IMR-90 (cell line): ENCODE data around the gene KCNJ18. TPM values are rescaled to one million over a fixed set of nuclear protein-coding genes. Genes with fewer than 3 reads are reported as not detected.

Source experiments
- ATAC-seq: fragments of 200-7000 bp; cut with Tn5 transposase; 2 replicates; pipeline ENCODE4 v1.9.1; 2020; ENCODE audit warnings: low read depth, mild to moderate bottlenecking, moderate library complexity
- BruUV-seq: library from RNA; stranded (reverse); fragments of 400-500 nt; replicated peaks from 2 replicates; lab custom pipeline; 2021; lab: Mats Ljungman, UMichigan
- CTCF ChIA-PET: fragments of 300-600 bp; formaldehyde crosslinking; extraction: SDS; loops from one replicate; lab custom pipeline; 2021; ENCODE audit warnings: antibody characterized with exemption; lab: Yijun Ruan, JAX
- POLR2A ChIA-PET: fragments of 300-600 bp; sonication (Branson Sonifier 250); formaldehyde crosslinking; loops from one replicate; lab custom pipeline; 2022; ENCODE audit warnings: antibody characterized with exemption; ENCODE audit not compliant: unreplicated experiment; lab: Charles Lee
- DNase-seq: peaks from one replicate; pipeline ENCODE4 v3.0.0; 2013
- H2AFZ ChIP-seq: replicated peaks from 2 replicates; pipeline ENCODE3; 2013; ENCODE audit warnings: low read length, mild to moderate bottlenecking; ENCODE audit not compliant: poor library complexity
- H2AK5ac ChIP-seq: 2 replicates; pipeline ENCODE4 v1.6.1; 2013; ENCODE audit warnings: low read depth, low read length, inconsistent platforms
- H2AK9ac ChIP-seq: replicated peaks from 2 replicates; pipeline ENCODE3; 2013; ENCODE audit warnings: mild to moderate bottlenecking, low read depth, low read length, moderate library complexity; ENCODE audit not compliant: poor library complexity
- H2BK120ac ChIP-seq: 2 replicates; pipeline ENCODE4 v1.6.1; 2013; ENCODE audit warnings: low read depth, low read length, inconsistent platforms
- H2BK15ac ChIP-seq: 3 replicates; pipeline ENCODE4 v1.6.1; 2013; ENCODE audit warnings: low read depth, low read length, inconsistent platforms
- H2BK20ac ChIP-seq: 2 replicates; pipeline ENCODE4 v1.6.1; 2013; ENCODE audit warnings: low read depth, mild to moderate bottlenecking, inconsistent platforms, low read length, moderate library complexity
- H2BK5ac ChIP-seq: 2 replicates; pipeline ENCODE4 v1.6.1; 2013; ENCODE audit warnings: mild to moderate bottlenecking, low read depth, low read length, inconsistent platforms; ENCODE audit not compliant: poor library complexity, severe bottlenecking
- H3K14ac ChIP-seq: replicated peaks from 2 replicates; pipeline ENCODE4 v1.6.1; 2013; ENCODE audit warnings: low read depth, low read length, inconsistent platforms
- H3K18ac ChIP-seq: 2 replicates; pipeline ENCODE4 v1.6.1; 2013; ENCODE audit warnings: low read depth, low read length, control low read depth
- H3K23ac ChIP-seq: 2 replicates; pipeline ENCODE4 v1.6.1; 2013; ENCODE audit warnings: low read depth, low read length, inconsistent platforms
- H3K27ac ChIP-seq: 2 replicates; pipeline ENCODE4 v1.5.1; 2013; ENCODE audit warnings: mild to moderate bottlenecking, control low read depth, low read length; ENCODE audit not compliant: insufficient read depth
- H3K27me3 ChIP-seq: 2 replicates; pipeline ENCODE4 v1.6.1; 2013; ENCODE audit warnings: low read length; ENCODE audit not compliant: control insufficient read depth, insufficient read depth
- H3K36me3 ChIP-seq: 2 replicates; pipeline ENCODE4 v1.6.1; 2013; ENCODE audit warnings: low read length, mixed read lengths; ENCODE audit not compliant: control insufficient read depth, insufficient read depth
- H3K4ac ChIP-seq: 2 replicates; pipeline ENCODE4 v1.6.1; 2013; ENCODE audit warnings: low read depth, low read length, inconsistent platforms
- H3K4me1 ChIP-seq: 2 replicates; pipeline ENCODE4 v1.6.1; 2013; ENCODE audit warnings: low read length, mixed read lengths; ENCODE audit not compliant: control insufficient read depth, insufficient read depth
- H3K4me2 ChIP-seq: 2 replicates; pipeline ENCODE4 v1.6.1; 2013; ENCODE audit warnings: low read depth, mild to moderate bottlenecking, control low read depth, low read length, moderate library complexity
- H3K4me3 ChIP-seq: 2 replicates; pipeline ENCODE4 v1.5.1; 2013; ENCODE audit warnings: low read depth, mild to moderate bottlenecking, control low read depth, low read length, moderate library complexity; ENCODE audit not compliant: insufficient read depth
- H3K56ac ChIP-seq: 2 replicates; pipeline ENCODE4 v1.6.1; 2013; ENCODE audit warnings: low read length, inconsistent platforms; ENCODE audit not compliant: insufficient read depth; ENCODE audit errors: extremely low read depth
- H3K79me1 ChIP-seq, 2 experiments: 2 replicates each; pipeline ENCODE4 v1.6.1; 2013; ENCODE audit warnings: low read length in 2 of 2, inconsistent platforms in 1 of 2, low read depth in 1 of 2
- H3K9ac ChIP-seq: 2 replicates; pipeline ENCODE4 v1.6.1; 2013; ENCODE audit warnings: low read depth, low read length, control low read depth
- H3K9me1 ChIP-seq: 2 replicates; pipeline ENCODE4 v1.6.1; 2013; ENCODE audit warnings: low read length, inconsistent platforms; ENCODE audit not compliant: insufficient read depth
- H3K9me3 ChIP-seq: 2 replicates; pipeline ENCODE4 v1.6.1; 2013; ENCODE audit warnings: low read length; ENCODE audit not compliant: control insufficient read depth, insufficient read depth
- H4K20me1 ChIP-seq: 2 replicates; pipeline ENCODE4 v1.6.1; 2013; ENCODE audit warnings: low read length, inconsistent platforms; ENCODE audit not compliant: insufficient read depth
- H4K5ac ChIP-seq: 2 replicates; pipeline ENCODE4 v1.6.1; 2013; ENCODE audit warnings: mild to moderate bottlenecking, low read depth, low read length, control low read depth
- H4K8ac ChIP-seq, 2 experiments: 2 replicates each; pipeline ENCODE4 v1.6.1; 2013; ENCODE audit warnings: low read depth in 2 of 2, low read length in 2 of 2, control low read depth in 1 of 2, inconsistent platforms in 1 of 2
- H4K91ac ChIP-seq: 2 replicates; pipeline ENCODE4 v1.6.1; 2013; ENCODE audit warnings: low read depth, low read length, inconsistent platforms; ENCODE audit not compliant: insufficient read depth
- BHLHE40 ChIP-seq: fragments of 150-350 bp; IDR thresholded peaks from 2 replicates; pipeline ENCODE4 v1.6.1; 2016; ENCODE audit warnings: mild to moderate bottlenecking, low read depth, low read length
- CEBPB ChIP-seq: IDR thresholded peaks from 2 replicates; pipeline ENCODE4 v1.6.1; 2012; ENCODE audit warnings: low read depth, low read length, improper control_type of control experiment
- CHD1 ChIP-seq: IDR thresholded peaks from 2 replicates; pipeline ENCODE4 v1.6.1; 2012; ENCODE audit warnings: low read depth, low read length, improper control_type of control experiment
- FOS ChIP-seq: fragments of 150-350 bp; IDR thresholded peaks from 2 replicates; pipeline ENCODE4 v1.6.1; 2016; ENCODE audit warnings: low read depth, low read length
- MAFK ChIP-seq: IDR thresholded peaks from 2 replicates; pipeline ENCODE4 v1.6.1; 2012; ENCODE audit warnings: low read depth, low read length, improper control_type of control experiment
- MAZ ChIP-seq: IDR thresholded peaks from 2 replicates; pipeline ENCODE4 v1.6.1; 2012; ENCODE audit warnings: low read depth, mild to moderate bottlenecking, low read length, improper control_type of control experiment, moderate library complexity, borderline replicate concordance
- MXI1 ChIP-seq: IDR thresholded peaks from 2 replicates; pipeline ENCODE4 v1.6.1; 2012; ENCODE audit warnings: low read depth, mild to moderate bottlenecking, low read length, moderate library complexity, borderline replicate concordance
- NFE2L2 ChIP-seq: fragments of 150-350 bp; IDR thresholded peaks from 2 replicates; pipeline ENCODE4 v1.6.1; 2016; ENCODE audit warnings: low read depth, mild to moderate bottlenecking, low read length
- POLR2A ChIP-seq: IDR thresholded peaks from 2 replicates; pipeline ENCODE4 v1.6.1; 2012; ENCODE audit warnings: mild to moderate bottlenecking, low read depth, low read length
- RAD21 ChIP-seq: IDR thresholded peaks from 2 replicates; pipeline ENCODE4 v1.6.1; 2012; ENCODE audit warnings: low read length, improper control_type of control experiment
- RCOR1 ChIP-seq: IDR thresholded peaks from 2 replicates; pipeline ENCODE4 v1.6.1; 2012; ENCODE audit warnings: mild to moderate bottlenecking, low read length, improper control_type of control experiment; ENCODE audit not compliant: insufficient replicate concordance
- RFX5 ChIP-seq: IDR thresholded peaks from 2 replicates; pipeline ENCODE4 v1.8.0; 2012; ENCODE audit warnings: low read depth, mild to moderate bottlenecking, low read length, moderate library complexity
- SMC3 ChIP-seq: fragments of 150-350 bp; IDR thresholded peaks from 2 replicates; pipeline ENCODE4 v1.6.1; 2016; ENCODE audit warnings: low read depth, mild to moderate bottlenecking, antibody characterized with exemption, low read length, moderate library complexity
- WGBS, 2 experiments: methylation state at CpG; one replicate each; pipeline versions ENCODE4 v1.1.5 to v1.1.7; 2013; ENCODE audit warnings: missing lambda C conversion rate in 2 of 2; ENCODE audit not compliant: insufficient read length in 1 of 2; ENCODE audit errors: extremely low coverage in 2 of 2; 5-methylcytosine and 5-hydroxymethylcytosine counted together
- dilution Hi-C: fragments of 300-500 bp; cut with HindIII; formaldehyde crosslinking; loops from one replicate; pipeline ENCODE4 v1.14.3; 2018; ENCODE audit warnings: low sequenced_read_pairs; ENCODE audit not compliant: unreplicated experiment
- in situ Hi-C: fragments of 300-500 bp; cut with MboI; formaldehyde crosslinking; loops from 3 replicates; pipeline ENCODE4 v1.14.3; 2019; ENCODE audit warnings: low sequenced_read_pairs, inconsistent platforms, mixed read lengths
- intact Hi-C: fragments of 100-400 bp; cut with micrococcal nuclease; formaldehyde crosslinking; loops from 2 replicates; pipeline ENCODE4 v1.10.0; 2022
- polyA plus RNA-seq, 3 experiments: library from polyadenylated mRNA; depleted of rRNA; stranded (reverse); fragments of >200 nt; gene quantifications; 2 replicates each; pipeline ENCODE4 v1.2.3, GENCODE V29; 2012; ENCODE audit warnings: low replicate concordance in 1 of 3
- total RNA-seq: library from RNA; depleted of rRNA; stranded (reverse); fragments of >200 nt; gene quantifications from 2 replicates; pipeline ENCODE4 v1.2.3, GENCODE V29; 2012
- TF ChIP-seq, protein P1 (sequence below): fragments of 150-350 bp; IDR thresholded peaks from 2 replicates; pipeline ENCODE4 v1.6.1; 2017; ENCODE audit warnings: mild to moderate bottlenecking, antibody characterized with exemption, low read length, low read depth
- TF ChIP-seq, protein P2 (sequence below): conservative IDR thresholded peaks from 2 replicates; pipeline ENCODE4 v1.5.1; 2012; ENCODE audit warnings: mild to moderate bottlenecking, low read depth, low read length, improper control_type of control experiment

Gene KCNJ18
- total and polyA plus RNA-seq, 2 of the 4 experiments (the other 2 are of a cell fraction): not detected

DNA sequence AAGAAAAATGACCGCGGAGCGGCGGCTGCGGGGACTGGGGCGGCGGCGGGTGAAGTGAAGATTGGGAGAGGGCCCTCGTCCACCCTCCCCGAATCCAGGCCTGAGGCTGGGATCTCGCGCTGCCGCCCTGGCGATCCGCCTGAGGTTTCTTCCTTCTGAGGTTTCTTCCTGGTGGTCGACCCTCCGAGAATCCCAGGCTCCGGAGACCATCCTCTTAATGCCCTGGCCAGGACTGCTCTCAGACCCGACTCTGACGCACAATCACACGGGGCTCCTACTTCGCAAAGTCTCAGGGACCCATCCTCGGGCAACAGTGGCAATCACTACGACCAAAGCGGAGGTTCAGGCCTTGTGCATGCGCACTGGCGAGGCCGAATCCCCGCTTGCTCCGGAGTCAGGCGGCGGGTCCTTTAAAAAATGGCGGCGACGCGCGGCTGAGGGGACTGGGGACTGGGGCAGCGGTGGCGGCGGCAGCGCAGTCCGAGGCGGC lies 18.0 kb upstream of the KCNJ18 start:
- POLR2A ChIA-PET: no interaction called here
- Histone ChIP-seq H3K4ac (no peak overlapping the region), H2AK5ac (no peak overlapping the region), H2BK20ac (no peak overlapping the region), H3K23ac (no peak overlapping the region), H2BK15ac (no peak overlapping the region), H2BK5ac (no peak overlapping the region), H4K8ac (no peak overlapping the region), H3K9me3 (peaks cover 53% of the 10 kb centered on the region), H2BK120ac (no peak overlapping the region), H3K27ac (no peak overlapping the region), H3K4me2 (no peak overlapping the region), H4K20me1 (no peaks in the 10 kb centered on the region), H3K56ac (no peak overlapping the region), H2AK9ac (no peak overlapping the region), H3K9ac (no peak overlapping the region), H2AFZ (no peak overlapping the region), H3K4me3 (no peak overlapping the region), H3K18ac (no peak overlapping the region), H3K9me1 (no peaks in the 10 kb centered on the region), H3K36me3 (no peaks in the 10 kb centered on the region), H3K14ac (no peak overlapping the region), H4K91ac (no peak overlapping the region), H3K4me1 (no peaks in the 10 kb centered on the region), H4K5ac (no peak overlapping the region), H3K79me1 (no peaks in the 10 kb centered on the region), H3K27me3 (no peaks in the 10 kb centered on the region)
- 84% methylated on average over 39 of the region's 43 CpGs; no CpG with 5 or more reads in 1 of the 2 experiments for WGBS, 2 experiments
- BruUV-seq: no TSS peak
- ATAC-seq: no peak
- CTCF ChIA-PET: no interaction called here
- TF ChIP-seq FOS: no peak
- TF ChIP-seq BHLHE40: no peak
- TF ChIP-seq CEBPB: no peak
- TF ChIP-seq CHD1: no peak
- TF ChIP-seq MXI1: no peak
- no peak for TF ChIP-seq MAZ
- TF ChIP-seq NFE2L2: no peak
- TF ChIP-seq, protein P1, sequence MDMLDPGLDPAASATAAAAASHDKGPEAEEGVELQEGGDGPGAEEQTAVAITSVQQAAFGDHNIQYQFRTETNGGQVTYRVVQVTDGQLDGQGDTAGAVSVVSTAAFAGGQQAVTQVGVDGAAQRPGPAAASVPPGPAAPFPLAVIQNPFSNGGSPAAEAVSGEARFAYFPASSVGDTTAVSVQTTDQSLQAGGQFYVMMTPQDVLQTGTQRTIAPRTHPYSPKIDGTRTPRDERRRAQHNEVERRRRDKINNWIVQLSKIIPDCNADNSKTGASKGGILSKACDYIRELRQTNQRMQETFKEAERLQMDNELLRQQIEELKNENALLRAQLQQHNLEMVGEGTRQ: no peak
- TF ChIP-seq, protein P2, sequence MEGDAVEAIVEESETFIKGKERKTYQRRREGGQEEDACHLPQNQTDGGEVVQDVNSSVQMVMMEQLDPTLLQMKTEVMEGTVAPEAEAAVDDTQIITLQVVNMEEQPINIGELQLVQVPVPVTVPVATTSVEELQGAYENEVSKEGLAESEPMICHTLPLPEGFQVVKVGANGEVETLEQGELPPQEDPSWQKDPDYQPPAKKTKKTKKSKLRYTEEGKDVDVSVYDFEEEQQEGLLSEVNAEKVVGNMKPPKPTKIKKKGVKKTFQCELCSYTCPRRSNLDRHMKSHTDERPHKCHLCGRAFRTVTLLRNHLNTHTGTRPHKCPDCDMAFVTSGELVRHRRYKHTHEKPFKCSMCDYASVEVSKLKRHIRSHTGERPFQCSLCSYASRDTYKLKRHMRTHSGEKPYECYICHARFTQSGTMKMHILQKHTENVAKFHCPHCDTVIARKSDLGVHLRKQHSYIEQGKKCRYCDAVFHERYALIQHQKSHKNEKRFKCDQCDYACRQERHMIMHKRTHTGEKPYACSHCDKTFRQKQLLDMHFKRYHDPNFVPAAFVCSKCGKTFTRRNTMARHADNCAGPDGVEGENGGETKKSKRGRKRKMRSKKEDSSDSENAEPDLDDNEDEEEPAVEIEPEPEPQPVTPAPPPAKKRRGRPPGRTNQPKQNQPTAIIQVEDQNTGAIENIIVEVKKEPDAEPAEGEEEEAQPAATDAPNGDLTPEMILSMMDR: no peak
- no peak for TF ChIP-seq RAD21
- TF ChIP-seq MAFK: no peak
- TF ChIP-seq POLR2A: no peak
- no peak for TF ChIP-seq RCOR1
- TF ChIP-seq RFX5: no peak
- no peak for TF ChIP-seq SMC3
- dilution Hi-C loops (no loop called here), in situ Hi-C loops (no loop called here), intact Hi-C loops (no loop called here)
- DNase-seq: no peak
